Loucy (cell line): ENCODE data around the gene SFSWAP.

Experiments
- CTCF ChIP-seq: fragments of 200-600 bp; sonication (generic); conservative IDR thresholded peaks from 2 replicates; pipeline ENCODE4 v1.5.1; 2014; ENCODE audit warnings: mild to moderate bottlenecking, antibody characterized with exemption, low read length
- EZH2phosphoT487 ChIP-seq: fragments of 200-600 bp; IDR thresholded peaks from 2 replicates; pipeline ENCODE4 v1.6.1; 2018; ENCODE audit warnings: antibody characterized with exemption, mild to moderate bottlenecking, moderate library complexity, borderline replicate concordance

- no peak for TF ChIP-seq CTCF
- no peak for TF ChIP-seq EZH2phosphoT487
Measured at GRCh38 chr12:131808744-131809371, 98.0 kb downstream of the SFSWAP start.
